Esophagus squamous epithelium (tissue), 4 donors: Measurements from ENCODE around the gene NMRK2.

Source experiments
- POLR2A ChIP-seq, 4 donors: fragments of 450-650 bp; IDR thresholded peaks; one replicate each; pipeline ENCODE4 v1.6.1; 2017; ENCODE audit warnings: antibody characterized with exemption in 4 of 4, mild to moderate bottlenecking in 4 of 4, moderate library complexity in 3 of 4
- TF ChIP-seq, protein P1 (sequence below), 6 experiments: fragments of 450-650 bp in 4 of 6; fragments of 200-600 bp in 2 of 6; sonication (generic) in 2 of 6; IDR thresholded peaks; one replicate each; pipeline ENCODE4 v1.5.1; 2016 to 2019; ENCODE audit warnings: antibody characterized with exemption in 6 of 6, mild to moderate bottlenecking in 4 of 6, moderate library complexity in 4 of 6

DNA sequence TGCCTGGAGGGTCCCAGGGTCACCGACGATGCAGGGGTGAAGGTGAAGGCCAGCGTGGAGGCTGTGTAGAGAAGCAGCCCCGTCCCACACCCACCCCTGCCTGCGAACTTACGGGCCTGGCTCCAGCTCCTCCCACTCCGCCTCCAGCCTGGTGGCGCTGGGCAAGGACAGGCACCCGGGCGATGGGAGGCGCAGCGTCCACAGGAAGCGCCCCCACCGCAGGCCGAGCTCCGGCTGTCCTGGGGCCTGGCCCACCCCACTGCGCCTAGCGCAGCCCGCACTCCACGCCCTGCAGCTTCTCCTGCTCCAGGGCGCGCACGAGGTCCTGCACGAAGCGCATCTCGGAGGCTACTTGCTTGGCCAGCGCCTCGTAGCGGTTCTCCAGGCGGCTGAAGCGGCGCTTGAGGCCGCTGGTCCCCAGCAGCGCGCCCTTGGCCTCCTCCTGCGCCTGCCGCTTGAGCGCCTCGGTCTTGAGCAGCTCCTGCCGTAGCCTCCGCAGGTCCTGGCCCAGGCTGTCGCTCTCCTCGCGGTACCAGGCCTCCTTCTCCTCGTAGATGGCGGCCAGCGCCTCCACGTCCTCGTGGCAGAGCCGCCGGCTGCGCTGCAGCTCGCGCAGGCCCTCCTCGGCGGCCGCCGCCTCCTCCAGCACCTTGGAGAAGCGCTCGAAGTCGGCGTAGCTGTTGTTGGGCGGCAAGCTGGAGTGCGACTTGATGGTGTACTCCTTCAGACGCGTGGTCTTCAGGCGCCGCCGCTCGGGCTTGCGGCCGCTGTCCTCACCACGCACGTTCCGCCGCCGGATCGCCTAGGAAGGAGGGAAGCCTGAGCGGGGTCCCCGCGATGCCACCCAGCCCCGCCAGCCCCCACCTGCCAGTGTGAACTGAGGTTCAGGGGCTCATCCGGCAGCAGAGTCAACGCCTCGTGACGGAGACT, 26.2 kb downstream of the NMRK2 start:
- TF ChIP-seq, protein P1, sequence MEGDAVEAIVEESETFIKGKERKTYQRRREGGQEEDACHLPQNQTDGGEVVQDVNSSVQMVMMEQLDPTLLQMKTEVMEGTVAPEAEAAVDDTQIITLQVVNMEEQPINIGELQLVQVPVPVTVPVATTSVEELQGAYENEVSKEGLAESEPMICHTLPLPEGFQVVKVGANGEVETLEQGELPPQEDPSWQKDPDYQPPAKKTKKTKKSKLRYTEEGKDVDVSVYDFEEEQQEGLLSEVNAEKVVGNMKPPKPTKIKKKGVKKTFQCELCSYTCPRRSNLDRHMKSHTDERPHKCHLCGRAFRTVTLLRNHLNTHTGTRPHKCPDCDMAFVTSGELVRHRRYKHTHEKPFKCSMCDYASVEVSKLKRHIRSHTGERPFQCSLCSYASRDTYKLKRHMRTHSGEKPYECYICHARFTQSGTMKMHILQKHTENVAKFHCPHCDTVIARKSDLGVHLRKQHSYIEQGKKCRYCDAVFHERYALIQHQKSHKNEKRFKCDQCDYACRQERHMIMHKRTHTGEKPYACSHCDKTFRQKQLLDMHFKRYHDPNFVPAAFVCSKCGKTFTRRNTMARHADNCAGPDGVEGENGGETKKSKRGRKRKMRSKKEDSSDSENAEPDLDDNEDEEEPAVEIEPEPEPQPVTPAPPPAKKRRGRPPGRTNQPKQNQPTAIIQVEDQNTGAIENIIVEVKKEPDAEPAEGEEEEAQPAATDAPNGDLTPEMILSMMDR (IDR thresholded peaks at IDR 0.05) = no peak
- TF ChIP-seq POLR2A (IDR thresholded peaks at IDR 0.05) = no peak
